Esophagus muscularis mucosa (tissue), 4 donors: Measurements from ENCODE around the gene PCDH17.

Experiments
- CTCF ChIP-seq, 3 experiments: fragments of 200-600 bp in 2 of 3; fragments of 450-650 bp in 1 of 3; sonication (generic) in 2 of 3; IDR thresholded peaks; one replicate each; pipeline ENCODE4 v1.5.1; 2017 to 2019; ENCODE audit warnings: antibody characterized with exemption in 3 of 3, mild to moderate bottlenecking in 2 of 3, moderate library complexity in 1 of 3
- EP300 ChIP-seq: sonication (generic); formaldehyde crosslinking; IDR thresholded peaks from one replicate; pipeline ENCODE4 v1.6.1; 2017; ENCODE audit warnings: antibody characterized with exemption
- POLR2A ChIP-seq: fragments of 450-650 bp; IDR thresholded peaks from one replicate; pipeline ENCODE4 v1.6.1; 2017; ENCODE audit warnings: antibody characterized with exemption, moderate library complexity, mild to moderate bottlenecking, low read depth
- POLR2AphosphoS5 ChIP-seq, 2 donors: sonication (generic); formaldehyde crosslinking; IDR thresholded peaks; one replicate each; pipeline ENCODE4 v1.6.1; 2017; ENCODE audit warnings: antibody characterized with exemption in 2 of 2

GRCh38 chr13:57632276-57633140, 964 bp downstream of the PCDH17 start:
- TF ChIP-seq CTCF (IDR thresholded peaks at IDR 0.05): no peak
- no peak for TF ChIP-seq POLR2AphosphoS5 (IDR thresholded peaks at IDR 0.05)
- no peak for TF ChIP-seq POLR2A
- no peak for TF ChIP-seq EP300
